BJ (cell line): ENCODE measurements around the gene BCL6B. TPM values are rescaled to one million over a fixed set of nuclear protein-coding genes. Genes with fewer than 3 reads are reported as not detected.

Experiments
- CTCF ChIA-PET: fragments of 350-600 bp; formaldehyde crosslinking; extraction: SDS; loops from one replicate; lab custom pipeline; 2021; ENCODE audit warnings: antibody characterized with exemption, inconsistent platforms; lab: Yijun Ruan, JAX
- POLR2A ChIA-PET: fragments of 300-600 bp; sonication (Branson Sonifier 250); formaldehyde crosslinking; extraction: SDS; loops from one replicate; lab custom pipeline; 2021; ENCODE audit warnings: antibody characterized with exemption; lab: Charles Lee
- DNase-seq: peaks from one replicate; pipeline ENCODE4 v3.0.0-alpha.2; 2011; ENCODE audit warnings: low read depth
- H3K27me3 ChIP-seq: 2 replicates; pipeline ENCODE4 v1.6.0; 2011; ENCODE audit warnings: low read length; ENCODE audit not compliant: control insufficient read depth, insufficient read depth
- H3K36me3 ChIP-seq: 2 replicates; pipeline ENCODE4 v1.5.1; 2011; ENCODE audit warnings: low read length; ENCODE audit not compliant: control insufficient read depth, insufficient read depth
- H3K4me3 ChIP-seq: 2 replicates; pipeline ENCODE4 v1.5.1; 2011; ENCODE audit warnings: low read depth, mild to moderate bottlenecking, control low read depth, low read length
- polyA plus RNA-seq: library from polyadenylated mRNA; depleted of rRNA; stranded (reverse); fragments of >200 nt; gene quantifications from 2 replicates; pipeline ENCODE4 v1.2.3, GENCODE V29; 2011
- TF ChIP-seq, protein P1 (sequence below): IDR thresholded peaks from 2 replicates; pipeline ENCODE4 v1.5.1; 2011; ENCODE audit warnings: low read depth, mild to moderate bottlenecking, control low read depth, inconsistent platforms, low read length, moderate library complexity; ENCODE audit not compliant: insufficient read depth

The BCL6B gene
- polyA plus RNA-seq, 1 experiment: not detected

- ChIA-PET CTCF (no interaction called here), POLR2A (no interaction called here)
- TF ChIP-seq, protein P1, sequence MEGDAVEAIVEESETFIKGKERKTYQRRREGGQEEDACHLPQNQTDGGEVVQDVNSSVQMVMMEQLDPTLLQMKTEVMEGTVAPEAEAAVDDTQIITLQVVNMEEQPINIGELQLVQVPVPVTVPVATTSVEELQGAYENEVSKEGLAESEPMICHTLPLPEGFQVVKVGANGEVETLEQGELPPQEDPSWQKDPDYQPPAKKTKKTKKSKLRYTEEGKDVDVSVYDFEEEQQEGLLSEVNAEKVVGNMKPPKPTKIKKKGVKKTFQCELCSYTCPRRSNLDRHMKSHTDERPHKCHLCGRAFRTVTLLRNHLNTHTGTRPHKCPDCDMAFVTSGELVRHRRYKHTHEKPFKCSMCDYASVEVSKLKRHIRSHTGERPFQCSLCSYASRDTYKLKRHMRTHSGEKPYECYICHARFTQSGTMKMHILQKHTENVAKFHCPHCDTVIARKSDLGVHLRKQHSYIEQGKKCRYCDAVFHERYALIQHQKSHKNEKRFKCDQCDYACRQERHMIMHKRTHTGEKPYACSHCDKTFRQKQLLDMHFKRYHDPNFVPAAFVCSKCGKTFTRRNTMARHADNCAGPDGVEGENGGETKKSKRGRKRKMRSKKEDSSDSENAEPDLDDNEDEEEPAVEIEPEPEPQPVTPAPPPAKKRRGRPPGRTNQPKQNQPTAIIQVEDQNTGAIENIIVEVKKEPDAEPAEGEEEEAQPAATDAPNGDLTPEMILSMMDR: no peak
Measured at GRCh38 chr17:7068268-7068667, 45.4 kb downstream of the BCL6B start.

DNA sequence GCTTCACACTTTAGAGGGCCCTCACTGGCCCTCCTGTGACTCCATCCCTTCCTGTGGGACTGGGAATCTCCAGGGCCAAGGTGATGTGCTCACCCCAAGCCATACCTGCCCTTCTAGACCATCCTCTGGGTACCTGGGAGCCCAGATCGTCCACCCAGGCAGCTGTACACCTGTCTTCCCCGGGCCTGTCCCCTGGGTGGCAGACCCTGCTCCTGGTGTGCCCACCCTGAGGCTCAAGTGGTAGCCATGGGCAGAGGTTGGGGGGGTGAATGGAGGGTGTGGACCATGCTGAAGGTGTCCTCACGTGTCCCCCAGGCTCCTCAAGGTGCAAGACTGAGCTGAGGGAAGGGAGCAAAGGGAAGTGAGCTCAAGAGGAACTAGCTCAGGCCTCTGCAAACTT lies 47.9 kb downstream of the BCL6B start:
- H3K36me3 ChIP-seq: no peaks in the 10 kb centered on the region
- POLR2A ChIA-PET: no interaction called here
- no peak overlapping the region for H3K4me3 ChIP-seq
- DNase-seq: no peak
- CTCF ChIA-PET: no interaction called here
- H3K27me3 ChIP-seq: peaks cover 4% of the 10 kb centered on the region; the same call in 1 of the 2 replicates
- TF ChIP-seq, protein P1: no peak

More at GRCh38 chr17:7068268-7068667, 45.4 kb downstream of the BCL6B start:
- Histone ChIP-seq H3K27me3 (peaks cover 9% of the 10 kb centered on the region; the same call in 1 of the 2 replicates), H3K4me3 (no peak overlapping the region), H3K36me3 (no peaks in the 10 kb centered on the region)
- DNase-seq: no peak

GRCh38 chr17:7072406-7072805 lies 49.6 kb downstream of the BCL6B start:
- no peaks in the 10 kb centered on the region for H3K36me3 ChIP-seq
- no peak for DNase-seq
- POLR2A ChIA-PET: no interaction called here
- CTCF ChIA-PET: interaction anchor here (0.7 kb wide), 1 partner anchor 584 kb away, joined by 3 read pairs; no protein-coding TSS in a partner anchor
- H3K27me3 ChIP-seq: 0 out of 2 replicates have a peak, but pooled peaks cover 4% of the 10 kb centered on the region
- no peak overlapping the region for H3K4me3 ChIP-seq
- TF ChIP-seq, protein P1: no peak

- TF ChIP-seq, protein P1: no peak
- ChIA-PET POLR2A (no interaction called here), CTCF (interaction anchor here (1.1 kb wide), 1 partner anchor 89 kb away, joined by 3 read pairs; no protein-coding TSS in a partner anchor)
Measured at GRCh38 chr17:7074931-7075330, 52.1 kb downstream of the BCL6B start.

DNA sequence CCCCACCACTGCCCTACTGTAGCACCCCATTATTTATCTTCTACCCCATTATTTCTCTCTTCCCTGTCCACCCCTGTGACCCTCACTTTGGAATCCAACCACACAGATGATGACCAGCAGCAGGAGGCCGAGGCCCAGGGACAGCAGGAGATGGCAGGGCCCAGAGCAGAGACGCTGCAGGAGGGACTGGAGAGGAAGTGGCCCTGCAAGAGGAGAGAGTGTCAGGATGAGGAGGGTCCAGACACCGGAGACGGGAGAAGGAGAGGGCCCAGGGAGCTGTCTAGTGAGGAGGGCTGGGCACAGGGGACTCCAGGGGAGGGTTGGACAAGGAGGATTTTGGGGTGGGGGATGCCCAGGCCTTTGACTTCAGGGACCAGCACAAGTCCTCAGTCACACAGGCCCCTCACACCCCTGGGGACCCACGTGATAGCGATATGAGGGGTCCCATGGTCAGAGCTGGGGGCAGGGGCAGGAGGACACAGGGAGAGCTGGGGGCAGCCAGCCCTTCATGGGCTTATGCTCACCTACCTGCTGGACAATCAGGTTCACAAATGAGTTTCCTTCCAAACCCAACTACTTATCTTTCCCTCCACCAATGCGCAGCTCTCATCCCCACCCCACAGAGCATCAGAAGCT lies 55.2 kb downstream of the BCL6B start:
- H3K36me3 ChIP-seq: no peaks in the 10 kb centered on the region
- POLR2A ChIA-PET: no interaction called here
- no peaks in the 10 kb centered on the region for H3K27me3 ChIP-seq
- H3K4me3 ChIP-seq: no peak overlapping the region
- CTCF ChIA-PET: interaction anchor here (1.1 to 1.6 kb wide), 2 partner anchors 32 to 59 kb away, joined by 5 to 8 read pairs; no protein-coding TSS in a partner anchor
- TF ChIP-seq, protein P1: no peak
- DNase-seq: no peak

More at GRCh38 chr17:7074931-7075330, 52.1 kb downstream of the BCL6B start:
- H3K36me3 ChIP-seq: no peaks in the 10 kb centered on the region
- DNase-seq: no peak
- H3K4me3 ChIP-seq: no peak overlapping the region
- H3K27me3 ChIP-seq: 0 out of 2 replicates have a peak, but pooled peaks cover 4% of the 10 kb centered on the region
